Kidney (tissue), 14 donors: ENCODE data around the gene SGCB. TPM values are rescaled to one million over a fixed set of nuclear protein-coding genes. Genes with fewer than 3 reads are reported as not detected.

Source experiments
- DNase-seq, 5 donors: peaks; one replicate each; pipeline ENCODE4 v3.0.0-alpha.2; 2013 to 2020
- FAIRE-seq: peaks from 2 replicates; lab custom pipeline; 2012; peaks lifted over from hg19 to GRCh38; lab: Jason Lieb, UNC
- H3K27ac ChIP-seq, 2 donors: one replicate each; pipeline ENCODE4 v1.7.0; 2013; ENCODE audit warnings: low read depth in 2 of 2, low read length in 2 of 2, inconsistent platforms in 1 of 2
- H3K27me3 ChIP-seq: one replicate; pipeline ENCODE4 v1.7.1; 2013; ENCODE audit warnings: low read length, inconsistent platforms; ENCODE audit not compliant: control insufficient read depth, insufficient read depth
- H3K36me3 ChIP-seq, 3 donors: one replicate each; pipeline versions ENCODE4 v1.7.0 to v1.7.1; 2013; ENCODE audit warnings: low read length in 3 of 3, control low read depth in 1 of 3, inconsistent platforms in 1 of 3; ENCODE audit not compliant: insufficient read depth in 3 of 3, control insufficient read depth in 2 of 3
- H3K4me1 ChIP-seq, 3 donors: one replicate each; pipeline versions ENCODE4 v1.7.0 to v1.7.1; 2013; ENCODE audit warnings: low read length in 3 of 3, inconsistent platforms in 1 of 3, low read depth in 1 of 3; ENCODE audit not compliant: control insufficient read depth in 2 of 3, insufficient read depth in 2 of 3
- H3K4me3 ChIP-seq, 3 donors: one replicate each; pipeline versions ENCODE4 v1.7.0 to v1.8.1; 2013; ENCODE audit warnings: low read length in 3 of 3, control low read depth in 1 of 3, inconsistent platforms in 1 of 3
- H3K9ac ChIP-seq, 3 donors: one replicate each; pipeline versions ENCODE4 v1.7.0 to v1.7.1; 2013; ENCODE audit warnings: low read length in 3 of 3, control low read depth in 1 of 3, inconsistent platforms in 1 of 3
- H3K9me3 ChIP-seq, 3 donors: one replicate each; pipeline versions ENCODE4 v1.7.0 to v1.7.1; 2013; ENCODE audit warnings: low read length in 3 of 3, control low read depth in 1 of 3, inconsistent platforms in 1 of 3; ENCODE audit not compliant: control insufficient read depth in 2 of 3, insufficient read depth in 1 of 3
- intact Hi-C: fragments of 100-400 bp; cut with DNase I; formaldehyde crosslinking; loops from one replicate; pipeline ENCODE4 v1.11.1; 2022
- polyA plus RNA-seq: library from polyadenylated mRNA; stranded (reverse); fragments of 350-450 nt; fragmentation: Illumina TruSeq; extraction: RNeasy Lipid Tissue Mini Kit (QIAGEN cat#74804); gene quantifications from one replicate; pipeline ENCODE4 v1.2.3, GENCODE V29; 2014; ENCODE audit warnings: low read depth, low replicate concordance; ENCODE audit not compliant: insufficient read depth
- total RNA-seq: library from RNA; stranded (reverse); fragmentation: NEBNext Ultra II Directional; extraction: Animal tissue kit (Norgen Biotek cat#: 25700); gene quantifications from one replicate; pipeline ENCODE4 v1.2.1, GENCODE V29; 2021
- TF ChIP-seq, protein P1 (sequence below): IDR thresholded peaks from 3 replicates; pipeline ENCODE4 v1.5.1; 2012; ENCODE audit warnings: mild to moderate bottlenecking, moderate library complexity, borderline replicate concordance; ENCODE audit not compliant: insufficient read depth; ENCODE audit errors: extremely low read depth
- donor health status: control.
- donor health status: control.
- donor health status: control.
- donor health status: control.
- donor health status: control.
- donor health status: DM: yes; HTN: yes; CAD: no.
- donor health status: Normal renal cell carcinoma (clear cell type).

SGCB gene
- total and polyA plus RNA-seq, 2 donors from 2014 or later: 30.7 to 43.9 TPM

GRCh38 chr4:51995647-51996220 is 42.4 kb downstream of the SGCB start:
- H3K9ac ChIP-seq: no peak overlapping the region
- no peak overlapping the region for H3K27ac ChIP-seq
- TF ChIP-seq, protein P1, sequence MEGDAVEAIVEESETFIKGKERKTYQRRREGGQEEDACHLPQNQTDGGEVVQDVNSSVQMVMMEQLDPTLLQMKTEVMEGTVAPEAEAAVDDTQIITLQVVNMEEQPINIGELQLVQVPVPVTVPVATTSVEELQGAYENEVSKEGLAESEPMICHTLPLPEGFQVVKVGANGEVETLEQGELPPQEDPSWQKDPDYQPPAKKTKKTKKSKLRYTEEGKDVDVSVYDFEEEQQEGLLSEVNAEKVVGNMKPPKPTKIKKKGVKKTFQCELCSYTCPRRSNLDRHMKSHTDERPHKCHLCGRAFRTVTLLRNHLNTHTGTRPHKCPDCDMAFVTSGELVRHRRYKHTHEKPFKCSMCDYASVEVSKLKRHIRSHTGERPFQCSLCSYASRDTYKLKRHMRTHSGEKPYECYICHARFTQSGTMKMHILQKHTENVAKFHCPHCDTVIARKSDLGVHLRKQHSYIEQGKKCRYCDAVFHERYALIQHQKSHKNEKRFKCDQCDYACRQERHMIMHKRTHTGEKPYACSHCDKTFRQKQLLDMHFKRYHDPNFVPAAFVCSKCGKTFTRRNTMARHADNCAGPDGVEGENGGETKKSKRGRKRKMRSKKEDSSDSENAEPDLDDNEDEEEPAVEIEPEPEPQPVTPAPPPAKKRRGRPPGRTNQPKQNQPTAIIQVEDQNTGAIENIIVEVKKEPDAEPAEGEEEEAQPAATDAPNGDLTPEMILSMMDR: no peak
- H3K27me3 ChIP-seq: no peaks in the 10 kb centered on the region
- H3K36me3 ChIP-seq: no peaks in the 10 kb centered on the region
- intact Hi-C loops: no loop called here
- H3K9me3 ChIP-seq: no peaks in the 10 kb centered on the region
- FAIRE-seq (no peak), DNase-seq (no peak)
- H3K4me1 ChIP-seq: peaks cover 0 to 6% (median 2%) of the 10 kb centered on the region in 3 donors
- H3K4me3 ChIP-seq: no peak overlapping the region

Other genes starting within 250 kb of the SGCB start
- gene DCUN1D4, start 195.1 kb downstream of the SGCB start, total RNA-seq: 50.7 TPM
- 17.0 TPM for gene DCUN1D4, start 195.1 kb downstream of the SGCB start, polyA plus RNA-seq
- 0.44 TPM for gene LRRC66, start 17.9 kb downstream of the SGCB start, total RNA-seq
- 0.45 TPM for gene LRRC66, start 17.9 kb downstream of the SGCB start, polyA plus RNA-seq
- 11.6 TPM for gene SPATA18, start 13.0 kb upstream of the SGCB start, total RNA-seq
- 5.9 TPM for gene SPATA18, start 13.0 kb upstream of the SGCB start, polyA plus RNA-seq